ENCODE results near the gene SLC12A8. TPM values are rescaled to one million over a fixed set of nuclear protein-coding genes. Genes with fewer than 3 reads are reported as not detected.

Gene SLC12A8
- total RNA-seq, 1 donor from 2014 or later = 18.7 TPM

Other genes starting within 250 kb of the SLC12A8 start
- 18.1 and 97.1 TPM in 2 replicates for gene HEG1, start 156.8 kb downstream of the SLC12A8 start, total RNA-seq
- gene ZNF148, start 162.6 kb upstream of the SLC12A8 start, total RNA-seq = 28.3 and 51.8 TPM in 2 replicates